ENCODE data around the gene TAOK2.

TAOK2 gene

GRCh38 chr16:29963021-29963743 is 10.5 kb upstream of the TAOK2 start:
- DNase-seq = no peak

- DNase-seq = no peak
Measured at GRCh38 chr16:29968205-29968604, 5.5 kb upstream of the TAOK2 start.

GRCh38 chr16:29971304-29971703 is 2.4 kb upstream of the TAOK2 start:
- no peak for DNase-seq

GRCh38 chr16:29972500-29972899 is 1.2 kb upstream of the TAOK2 start:
- DNase-seq = no peak

GRCh38 chr16:29972992-29973383 is 680 bp upstream of the TAOK2 start:
- DNase-seq = no peak

GRCh38 chr16:29974291-29975133 is 844 bp downstream of the TAOK2 start:
- no peak for DNase-seq

GRCh38 chr16:29975134-29975538 is 1.5 kb downstream of the TAOK2 start:
- no peak for DNase-seq

GRCh38 chr16:29975811-29976511 is 2.3 kb downstream of the TAOK2 start:
- DNase-seq = no peak

- no peak for DNase-seq
Measured at GRCh38 chr16:29977063-29977825, 3.6 kb downstream of the TAOK2 start.

- no peak for DNase-seq
Measured at GRCh38 chr16:29978081-29978480, 4.4 kb downstream of the TAOK2 start.

GRCh38 chr16:29978564-29979270 is 5.0 kb downstream of the TAOK2 start:
- DNase-seq = no peak

- DNase-seq = no peak
Measured at GRCh38 chr16:29982560-29983419, 9.1 kb downstream of the TAOK2 start.

- no peak for DNase-seq
Measured at GRCh38 chr16:29983420-29984136, 9.9 kb downstream of the TAOK2 start.

- DNase-seq = no peak
Measured at GRCh38 chr16:29984137-29984763, 10.6 kb downstream of the TAOK2 start.

- no peak for DNase-seq
Measured at GRCh38 chr16:29984764-29985147, 11.1 kb downstream of the TAOK2 start.

GRCh38 chr16:29985271-29985811 is 11.7 kb downstream of the TAOK2 start:
- no peak for DNase-seq

GRCh38 chr16:29986231-29986630 is 12.6 kb downstream of the TAOK2 start:
- DNase-seq = no peak

GRCh38 chr16:29986931-29987330 is 13.3 kb downstream of the TAOK2 start:
- no peak for DNase-seq

- no peak for DNase-seq
Measured at GRCh38 chr16:29987371-29988085, 13.9 kb downstream of the TAOK2 start.

Data from NCI-H187 (cell line).